Measurements from ENCODE around the gene GULP1.
A peak's percentile ranks its signal among the peaks of the same experiment; 100 is the strongest.
"Not testable (repeated sequence)": the region's sequence is repeated elsewhere in the genome, so short reads cannot be mapped to it uniquely, and the experiment has no call there.

GULP1 gene, protein sequence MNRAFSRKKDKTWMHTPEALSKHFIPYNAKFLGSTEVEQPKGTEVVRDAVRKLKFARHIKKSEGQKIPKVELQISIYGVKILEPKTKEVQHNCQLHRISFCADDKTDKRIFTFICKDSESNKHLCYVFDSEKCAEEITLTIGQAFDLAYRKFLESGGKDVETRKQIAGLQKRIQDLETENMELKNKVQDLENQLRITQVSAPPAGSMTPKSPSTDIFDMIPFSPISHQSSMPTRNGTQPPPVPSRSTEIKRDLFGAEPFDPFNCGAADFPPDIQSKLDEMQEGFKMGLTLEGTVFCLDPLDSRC

DNA sequence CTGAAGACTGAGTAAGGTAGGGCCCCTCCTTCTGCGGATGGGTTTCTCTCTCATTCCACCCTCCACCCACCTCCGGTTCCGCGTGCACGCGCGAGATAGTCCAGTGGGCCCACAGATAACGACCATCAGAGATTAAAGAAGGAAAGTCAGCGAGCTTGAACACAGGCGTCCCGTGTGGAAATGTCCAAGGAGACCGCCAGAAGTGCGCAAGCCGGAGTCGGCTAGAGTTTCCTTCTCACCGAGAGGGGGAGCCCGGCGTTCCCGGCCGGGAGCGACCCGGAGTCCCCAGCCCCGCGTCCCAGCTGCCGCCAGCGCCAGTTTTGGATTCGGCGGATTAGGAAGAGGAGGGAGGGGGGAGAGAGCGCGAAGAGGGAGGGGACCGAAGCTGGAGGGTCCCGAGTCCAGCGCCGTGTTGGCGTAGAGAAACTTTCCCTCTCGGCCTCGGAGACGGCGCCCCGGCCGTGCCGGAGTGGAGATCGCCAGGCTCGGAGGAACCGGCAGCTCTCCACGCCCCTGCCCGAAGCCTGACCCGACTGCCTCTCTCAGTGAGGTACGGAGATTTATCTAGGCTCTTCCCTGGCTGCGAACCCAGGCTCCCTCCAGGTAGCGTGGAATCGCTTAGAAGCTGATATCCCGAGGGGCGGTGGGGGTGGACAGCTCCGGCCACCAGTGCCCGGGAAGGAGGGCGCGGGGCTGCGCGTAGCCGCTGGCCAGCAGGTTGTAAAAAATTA lies at the start of gene GULP1:
TSS of gene GULP1 (plus strand) at position 258 of the 731 bp plus-strand sequence. CDS start 185,829 bp downstream, outside the sequence.
- peak; percentile 30 for DNase-seq

DNA sequence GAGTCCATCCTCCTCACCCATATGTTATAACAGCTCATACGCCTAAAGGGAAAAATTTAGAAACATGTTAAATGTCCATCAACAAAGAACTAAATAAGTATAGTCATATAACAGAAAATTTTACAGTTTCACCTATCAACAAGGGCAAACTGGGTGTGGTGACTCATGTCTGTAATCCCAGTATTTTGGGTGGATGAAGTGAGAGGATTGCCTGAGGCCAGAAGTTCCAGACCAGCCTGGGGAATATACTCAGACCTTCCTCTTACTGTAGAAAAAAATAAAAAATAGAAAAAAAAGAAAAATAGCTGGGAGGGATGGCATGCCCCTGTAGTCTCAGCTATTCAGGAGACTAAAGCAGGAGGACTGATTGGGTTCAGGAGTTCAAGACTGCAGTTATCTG lies 48.3 kb upstream of the GULP1 start:
- no peak for DNase-seq

DNA sequence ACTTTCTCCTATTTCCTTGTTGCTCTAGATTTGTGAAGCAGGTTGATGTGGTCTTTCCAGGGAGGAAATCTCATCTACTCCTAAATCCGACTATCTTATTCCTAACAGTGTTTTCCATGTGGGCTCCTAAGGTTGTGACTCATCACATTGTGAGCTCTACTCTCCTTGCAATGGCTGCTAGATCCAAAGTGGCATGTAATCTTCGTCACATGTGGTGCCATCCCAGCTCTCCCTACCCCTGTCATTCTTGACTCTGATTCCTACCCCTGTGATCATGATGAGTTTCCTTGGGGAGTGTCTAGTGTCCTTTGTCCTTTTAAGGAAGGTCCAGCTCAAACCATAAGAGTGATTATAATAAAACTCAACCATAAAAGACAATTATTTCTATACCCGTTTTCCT lies 47.3 kb upstream of the GULP1 start:
- DNase-seq, result no peak

DNA sequence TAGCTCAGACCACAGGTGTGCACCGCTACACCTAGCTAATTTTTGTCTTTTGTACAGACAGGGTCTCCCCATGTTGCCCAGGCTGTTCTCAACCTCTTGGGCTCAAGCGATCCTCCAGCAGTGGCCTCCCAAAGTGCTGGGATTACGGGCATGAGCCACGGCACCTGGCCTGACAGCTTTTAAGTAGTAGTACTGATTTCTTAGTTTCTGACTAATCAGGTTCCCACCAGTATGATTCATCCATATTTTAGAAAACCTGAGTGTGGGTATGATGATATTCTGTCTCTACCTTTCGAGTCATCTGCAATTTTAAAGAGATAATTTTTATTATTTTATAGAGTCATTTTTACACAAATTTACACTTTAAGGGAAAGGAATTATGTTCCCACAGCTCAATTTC lies 46.4 kb upstream of the GULP1 start:
- no peak for DNase-seq

DNA sequence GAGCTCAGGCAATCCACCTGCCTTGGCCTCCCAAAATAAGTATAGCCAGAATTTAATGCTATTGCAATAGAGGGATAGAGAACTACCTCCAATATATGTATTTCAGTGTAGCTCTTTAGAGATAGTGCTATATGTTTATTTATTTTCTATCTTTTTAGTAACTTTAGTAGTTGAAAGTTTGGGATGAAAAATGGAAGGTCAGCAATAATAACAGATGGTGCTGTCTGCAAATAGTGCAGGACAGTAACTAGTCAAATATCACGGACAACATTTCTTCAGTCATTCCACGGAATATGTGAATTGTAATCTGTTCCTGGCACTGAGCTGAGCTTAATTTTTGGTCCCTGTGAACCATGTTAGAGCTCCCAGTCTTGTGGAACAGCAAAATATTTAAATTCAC lies 43.2 kb upstream of the GULP1 start:
- DNase-seq, result no peak

DNA sequence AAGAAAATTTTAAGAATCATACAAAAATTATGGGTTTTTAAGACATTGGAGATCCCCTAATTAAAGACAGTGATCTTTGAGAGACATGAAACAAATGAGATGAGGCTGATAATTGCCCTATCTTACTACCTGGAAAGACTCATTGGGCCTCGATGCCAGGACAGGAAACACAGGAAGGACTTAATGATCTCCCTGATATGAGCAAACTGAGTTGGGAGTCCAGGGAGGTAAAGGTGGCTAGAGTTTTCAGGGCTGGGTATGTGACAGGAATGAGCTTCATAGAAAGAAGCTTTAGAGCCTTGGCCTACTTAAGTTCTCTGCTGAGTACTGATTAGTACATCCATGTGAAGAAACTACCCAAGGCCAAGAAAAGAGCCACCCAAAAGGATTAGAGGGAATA lies 40.6 kb upstream of the GULP1 start:
- no peak for DNase-seq

DNA sequence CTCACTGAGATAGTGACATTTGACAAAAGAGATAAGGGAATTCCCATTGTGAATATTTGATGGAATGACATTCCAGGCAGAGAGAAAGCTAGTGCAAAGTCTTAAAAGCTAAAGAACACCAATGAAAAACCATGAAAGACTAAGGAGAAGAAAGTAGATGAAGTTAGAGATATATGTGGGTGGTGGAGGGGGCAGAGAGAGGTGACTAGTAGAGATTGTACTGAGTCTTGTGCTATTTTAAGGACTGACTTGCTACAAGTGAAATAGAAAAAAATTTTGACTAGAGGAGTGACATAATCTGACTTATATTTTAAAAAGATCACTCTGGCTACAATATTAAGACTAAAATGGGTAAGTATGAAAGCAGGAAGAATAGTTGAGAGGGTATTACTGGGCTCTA lies 35.3 kb upstream of the GULP1 start:
- DNase-seq, result no peak

DNA sequence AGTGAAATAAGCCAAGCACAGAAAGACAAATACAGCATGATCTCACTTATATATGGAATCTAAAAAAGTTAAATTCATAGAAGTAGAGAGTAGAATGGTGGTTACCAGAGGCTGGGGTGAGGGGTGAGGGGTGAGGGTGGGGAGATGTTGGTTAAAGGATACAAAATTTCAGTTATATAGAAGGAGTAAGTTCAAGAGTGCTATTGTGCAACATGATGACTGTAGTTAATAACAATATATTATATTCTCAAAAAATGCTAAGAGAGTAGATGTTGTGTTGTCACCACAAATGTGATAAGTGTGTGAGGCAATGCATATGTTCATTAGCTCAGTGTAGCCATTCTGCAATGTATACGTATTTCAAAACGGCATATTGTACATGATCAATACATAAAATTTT lies 26.4 kb upstream of the GULP1 start:
- no peak for DNase-seq

DNA sequence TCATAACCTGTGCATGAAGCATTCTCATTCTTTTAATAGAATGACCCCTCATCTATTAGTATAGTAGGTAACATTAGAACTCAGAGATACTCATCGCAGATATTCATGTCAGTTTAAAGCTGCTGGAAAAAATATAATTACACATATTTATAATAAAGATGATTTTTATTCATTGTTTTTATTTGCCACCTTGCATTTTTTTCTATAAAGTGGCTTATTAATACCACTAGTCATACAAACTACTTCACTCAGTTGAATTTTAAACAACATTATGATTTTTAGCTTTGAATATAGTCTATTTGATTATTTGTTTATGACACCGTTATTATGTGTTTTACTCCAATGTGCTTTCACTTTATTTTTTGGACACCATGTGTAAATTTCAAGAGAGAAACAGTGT lies 23.9 kb upstream of the GULP1 start:
- no peak for DNase-seq

DNA sequence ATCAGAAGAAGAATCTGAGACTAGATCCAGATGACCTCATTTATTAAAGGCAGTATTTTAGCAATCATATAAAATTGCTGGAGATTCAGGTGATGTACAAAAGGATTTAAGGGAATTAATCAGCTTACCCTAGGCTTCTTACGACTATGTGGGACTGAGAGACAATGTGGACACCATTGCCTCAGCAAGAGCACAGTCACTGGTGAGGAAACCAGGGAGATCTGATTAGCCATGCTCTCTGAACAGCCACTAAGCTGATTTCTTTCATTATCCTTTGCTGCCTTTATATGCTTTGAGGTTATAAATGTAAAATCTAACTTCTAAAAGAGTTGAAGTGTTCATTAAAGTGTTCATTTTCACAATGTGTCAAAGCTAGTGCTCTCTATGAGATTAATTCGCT lies 22.7 kb upstream of the GULP1 start:
- no peak for DNase-seq

DNA sequence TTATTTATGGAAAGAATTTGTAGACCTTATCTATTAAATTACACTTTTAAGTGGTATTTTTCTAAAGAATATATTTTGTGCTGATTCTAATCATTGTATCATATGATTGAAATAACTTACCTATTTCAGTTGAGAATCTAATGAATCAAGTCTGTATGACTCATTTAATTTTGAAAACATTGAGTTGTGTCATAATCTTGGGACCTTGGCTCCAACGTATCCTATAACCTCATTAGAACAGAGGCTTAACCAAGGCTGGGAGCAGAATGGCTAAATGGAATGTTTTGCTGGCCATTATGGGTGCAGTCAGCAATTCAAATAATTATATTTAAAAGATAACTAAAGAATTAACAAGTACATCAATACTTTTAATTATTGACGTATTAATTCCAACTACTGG lies 19.6 kb upstream of the GULP1 start:
- DNase-seq, result no peak

DNA sequence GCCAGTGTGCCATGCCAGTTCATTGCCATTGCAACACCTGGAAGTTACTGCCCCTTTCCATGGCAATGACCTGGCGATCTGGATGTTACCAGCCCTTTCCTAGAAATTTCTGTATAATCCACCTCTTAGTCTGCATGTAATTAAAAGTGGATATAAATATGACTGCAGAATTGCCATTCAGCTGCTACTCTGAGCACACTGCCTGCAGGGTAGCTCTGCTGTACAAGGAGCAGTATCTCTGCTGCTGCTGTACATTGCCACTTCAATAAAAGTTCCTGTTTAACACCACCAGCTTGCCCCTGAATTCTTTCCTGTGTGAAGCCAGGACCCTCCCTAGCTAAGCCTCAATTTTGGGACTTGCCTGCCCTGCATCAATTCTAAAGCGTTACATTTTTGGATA lies 17.4 kb upstream of the GULP1 start:
- no peak for DNase-seq

DNA sequence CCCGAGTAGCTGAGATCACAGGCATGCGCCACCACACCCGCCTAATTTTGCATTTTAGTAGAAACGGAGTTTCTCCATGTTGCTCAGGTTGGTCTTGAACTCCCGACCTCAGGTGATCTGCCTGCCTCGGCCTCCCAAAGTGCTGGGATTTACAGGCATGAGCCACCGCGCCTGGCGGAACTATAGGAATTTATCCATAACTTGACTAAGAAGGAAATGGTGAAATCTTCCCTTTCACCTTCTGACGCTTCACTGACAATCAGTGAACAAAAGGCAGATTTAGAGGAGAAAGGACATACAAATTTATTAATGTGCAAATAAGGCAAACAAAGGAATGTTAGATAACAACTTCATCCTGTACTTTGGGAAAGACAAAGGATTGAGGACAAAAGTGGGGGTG lies 15.4 kb upstream of the GULP1 start:
- DNase-seq, result no peak

DNA sequence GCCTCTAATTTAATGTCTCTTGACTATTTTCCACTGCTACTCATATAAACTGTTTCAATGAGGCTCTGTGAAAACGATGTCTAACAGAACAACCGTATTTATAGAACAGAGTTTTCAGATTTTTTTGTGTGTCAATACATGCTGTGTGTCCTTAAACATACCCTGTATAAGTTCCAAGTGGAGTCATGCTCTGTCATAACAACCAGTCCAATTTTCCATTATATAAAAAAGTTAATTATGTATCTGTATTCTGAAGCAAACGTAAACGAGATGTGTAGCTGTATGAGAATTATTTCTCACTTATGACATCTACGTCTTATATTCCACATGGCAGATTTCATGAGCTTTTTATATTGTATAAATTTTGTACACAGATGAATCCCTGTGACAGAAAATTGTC lies 13.9 kb upstream of the GULP1 start:
- DNase-seq, result no peak

DNA sequence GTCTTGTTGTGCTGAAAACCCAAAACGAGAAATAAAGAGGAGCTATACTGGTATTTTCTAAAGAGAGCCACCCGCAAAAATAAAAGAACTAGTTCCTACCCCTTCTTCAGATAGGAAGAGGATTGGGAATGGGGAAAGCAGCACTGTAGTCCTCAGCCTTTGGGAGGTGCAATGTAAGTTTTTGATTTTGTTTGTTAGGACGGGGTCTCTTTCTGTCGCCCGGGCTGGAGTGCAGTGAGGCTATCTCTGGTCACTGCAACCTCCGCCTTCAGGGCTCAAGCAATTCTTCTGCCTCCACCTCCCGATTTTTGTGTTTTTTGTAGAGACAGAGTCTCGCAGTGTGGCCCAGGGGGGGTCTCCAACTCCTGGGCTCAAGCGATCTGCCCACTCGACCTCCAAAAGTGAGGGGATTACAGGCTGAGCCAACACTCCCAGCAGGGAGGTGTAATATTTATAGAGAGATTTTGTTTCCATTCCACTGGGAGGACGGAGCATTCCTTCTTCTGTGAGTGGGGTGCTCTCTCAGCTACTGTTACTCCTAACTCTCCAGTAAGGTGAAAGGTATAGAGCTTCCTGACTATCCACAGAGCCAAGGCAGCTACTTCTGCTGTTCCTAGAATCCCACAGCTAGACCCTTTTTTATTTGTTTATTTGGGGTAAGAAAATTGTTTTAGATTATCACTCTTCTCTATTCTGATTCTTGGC lies 13.1 kb upstream of the GULP1 start:
- no peak for DNase-seq

DNA sequence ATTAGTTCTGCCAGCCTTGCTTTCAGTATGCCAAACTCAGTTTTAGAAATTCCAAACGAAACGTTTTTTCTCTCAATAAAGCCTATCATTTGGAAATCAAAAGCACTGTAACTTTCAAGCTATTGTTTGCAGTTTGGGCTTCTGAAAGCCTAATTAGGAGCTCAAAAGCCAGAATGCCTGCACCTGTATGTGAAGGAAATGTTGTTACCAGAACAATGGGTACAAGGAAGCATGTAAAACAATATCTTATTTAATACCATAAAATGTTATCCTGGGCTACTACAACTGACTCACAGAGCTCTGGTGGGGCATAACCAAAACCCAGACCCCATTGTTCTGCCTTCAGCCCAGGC lies 12.6 kb upstream of the GULP1 start:
- DNase-seq, result no peak

DNA sequence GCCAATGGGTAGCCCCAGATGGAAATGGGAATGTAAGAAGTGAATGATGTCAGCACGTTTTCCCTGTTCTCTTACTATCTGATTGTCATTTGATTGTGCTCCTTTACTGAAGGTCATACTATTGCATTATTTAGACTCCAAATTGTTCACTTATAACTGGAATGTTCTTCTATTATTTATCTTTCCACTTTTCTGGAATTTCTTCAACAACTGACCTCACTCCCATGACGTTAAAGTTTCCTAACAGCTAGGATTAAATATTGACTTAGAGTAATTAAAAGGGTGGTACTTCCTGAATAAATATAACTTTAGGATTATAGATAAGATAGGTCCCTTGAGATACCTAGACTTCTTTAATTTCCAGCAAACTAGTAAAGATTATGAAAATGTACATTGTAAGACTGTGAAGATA lies 10.9 kb upstream of the GULP1 start:
- no peak for DNase-seq

DNA sequence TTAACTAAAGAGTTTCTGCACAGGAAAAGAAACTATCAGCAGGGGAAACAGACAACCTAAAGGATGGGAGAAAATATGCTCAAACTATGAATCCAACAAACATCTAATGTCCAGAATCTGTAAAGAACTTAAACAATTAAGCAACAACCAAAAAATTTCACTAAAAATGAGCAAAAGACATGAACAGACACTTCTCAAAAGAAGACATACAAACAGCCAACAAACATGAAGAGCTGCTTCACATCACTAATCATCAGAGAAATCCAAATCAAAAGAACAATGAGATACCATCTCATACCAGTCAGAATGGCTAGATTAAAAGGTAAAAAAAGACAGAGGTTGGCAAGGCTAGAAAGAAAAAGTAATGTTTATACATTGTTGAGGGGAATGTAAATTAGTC lies 8.8 kb upstream of the GULP1 start:
- DNase-seq, result no peak

DNA sequence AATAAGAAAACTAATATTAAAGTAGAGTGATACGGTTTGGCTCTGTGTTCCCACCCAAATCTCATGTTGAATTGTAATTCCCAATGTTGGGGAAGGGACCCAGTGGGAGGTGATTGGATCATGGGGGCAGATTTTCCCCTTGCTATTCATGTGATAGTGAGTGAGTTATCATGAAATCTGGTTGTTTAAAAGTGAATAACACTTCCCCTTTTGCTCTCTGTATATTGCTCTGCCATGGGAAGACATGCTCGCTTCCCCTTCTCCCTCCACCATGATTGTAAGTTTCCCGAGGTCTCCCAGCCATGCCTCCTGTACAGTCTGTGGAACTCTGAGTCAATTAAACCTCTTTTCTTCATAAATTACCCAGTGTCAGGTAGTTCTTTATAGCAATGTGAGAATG lies 7.4 kb upstream of the GULP1 start:
- not testable (repeated sequence) for DNase-seq

DNA sequence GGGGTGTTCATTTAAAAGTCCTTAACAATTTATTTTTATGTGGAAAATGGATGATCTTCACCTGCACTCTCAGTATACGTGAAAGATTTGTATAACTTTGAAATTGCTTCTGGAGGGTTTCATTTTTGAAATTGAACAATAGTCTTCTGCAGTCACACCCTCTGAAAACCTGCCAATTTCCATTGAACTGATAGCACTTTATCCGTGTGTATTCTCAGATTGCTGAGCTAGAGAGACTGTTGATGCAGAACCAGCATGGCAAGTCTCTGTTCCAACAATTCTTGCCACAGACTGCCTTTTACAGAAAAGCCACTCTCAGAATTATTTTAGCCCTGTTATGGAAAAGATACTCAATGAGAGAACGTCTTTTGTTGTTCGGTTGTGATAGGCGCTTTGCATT lies 6.6 kb upstream of the GULP1 start:
- no peak for DNase-seq

DNA sequence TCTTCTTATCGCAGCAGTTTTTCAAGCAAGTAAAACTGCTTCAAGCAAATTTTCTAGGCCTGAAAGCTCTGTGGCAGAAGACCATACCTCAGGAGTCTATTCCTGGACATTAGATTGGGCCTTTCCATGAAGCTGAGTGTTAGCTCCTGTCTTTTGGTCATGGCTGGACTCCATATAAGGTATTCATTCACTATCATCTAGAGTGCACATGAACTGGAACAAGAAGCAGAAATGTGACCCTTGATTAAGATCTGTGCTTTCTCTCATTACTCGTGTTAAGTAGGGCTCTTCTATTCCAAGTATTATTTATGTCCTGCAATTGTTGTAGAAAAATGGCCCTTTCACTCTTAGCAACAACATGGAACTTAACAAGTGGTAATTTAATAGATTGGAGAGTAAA lies 5.9 kb upstream of the GULP1 start:
- DNase-seq, result no peak

DNA sequence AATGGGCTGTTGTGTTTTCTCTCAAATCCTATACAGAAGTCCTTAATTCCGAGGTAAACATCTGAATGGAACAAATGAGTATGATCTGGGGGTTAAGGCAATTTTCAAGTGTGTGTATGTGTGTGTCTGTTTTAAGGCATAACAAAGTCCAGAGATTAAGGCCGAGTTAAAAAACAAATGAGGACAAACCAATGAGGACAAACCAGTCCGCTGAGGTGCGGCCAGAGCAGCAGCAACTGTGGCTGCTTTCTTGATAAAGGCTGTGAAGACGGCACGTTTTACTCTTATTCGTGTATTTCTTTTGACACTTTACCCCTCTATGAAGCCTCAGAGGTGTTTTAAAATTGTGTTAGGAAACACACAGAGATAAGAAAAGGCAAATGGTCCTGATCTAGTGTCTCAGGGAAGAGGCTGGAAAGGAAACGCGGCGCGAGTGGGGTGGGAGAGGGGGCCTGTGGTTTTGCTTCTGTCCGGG lies 495 bp upstream of the GULP1 start:
- DNase-seq, result no peak

DNA sequence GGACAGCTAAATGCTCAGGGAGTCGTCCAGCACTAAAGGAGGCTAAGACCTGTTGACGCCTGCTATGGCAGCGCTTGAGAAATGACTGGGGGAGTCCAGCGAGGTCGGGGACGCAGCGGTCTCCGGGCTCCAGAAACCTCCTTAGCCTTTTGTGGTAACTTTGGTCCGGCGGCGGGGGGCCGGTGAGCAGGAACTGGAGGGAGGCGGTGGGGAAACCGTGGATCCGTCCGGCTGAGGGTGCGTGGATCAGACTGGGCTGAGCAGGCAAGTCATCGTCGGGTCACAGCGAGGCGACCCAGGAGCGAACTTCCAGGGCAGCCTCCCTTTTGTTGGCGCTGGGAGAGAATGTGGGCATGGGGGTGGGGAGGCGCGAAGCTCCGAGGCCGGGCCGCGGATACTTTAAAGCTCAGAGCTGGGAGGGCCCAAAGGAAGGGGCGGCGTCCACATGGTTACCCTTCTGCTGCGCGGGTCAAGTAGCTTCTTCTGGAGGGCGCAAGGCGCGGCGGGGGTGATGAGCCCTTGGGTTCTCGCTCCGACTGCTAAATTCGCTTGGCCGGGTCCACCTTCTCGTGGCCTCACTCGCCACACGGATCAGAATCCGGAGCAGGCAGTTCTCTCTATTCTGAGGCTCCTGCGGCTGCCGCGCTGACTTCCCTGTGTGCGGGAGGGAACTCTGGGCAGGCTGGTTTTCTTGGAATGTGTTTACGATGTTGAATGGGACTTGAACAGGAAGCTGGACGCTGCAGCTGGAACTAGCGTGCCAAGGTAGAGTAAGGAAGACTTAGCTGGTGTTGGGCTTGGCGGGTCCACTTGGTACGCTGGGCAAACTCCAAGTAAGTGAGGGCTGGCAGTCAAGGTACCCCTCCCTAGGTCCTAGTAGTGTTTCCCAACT lies 920 bp downstream of the GULP1 start:
- no peak for DNase-seq
